H1 (cell line): ENCODE data around the gene CPNE4. TPM values are rescaled to one million over a fixed set of nuclear protein-coding genes. Genes with fewer than 3 reads are reported as not detected.

Source experiments
- NANOG ChIP-seq: IDR thresholded peaks from 2 replicates; pipeline ENCODE4 v1.6.1; 2011; ENCODE audit warnings: low read length, low read depth, mild to moderate bottlenecking, inconsistent platforms; ENCODE audit not compliant: insufficient read depth, poor library complexity, severe bottlenecking
- TAF1 ChIP-seq: IDR thresholded peaks from 2 replicates; pipeline ENCODE4 v1.6.1; 2011; ENCODE audit warnings: mild to moderate bottlenecking, low read depth, low read length
- polyA plus RNA-seq, 7 experiments: library from polyadenylated mRNA; depleted of rRNA in 3 of 7; stranded (reverse) in 5 of 7; unstranded in 2 of 7; fragments of >200 nt in 5 of 7; fragments of 200-250 nt in 2 of 7; gene quantifications; 1 replicate in 5 of 7; 2 replicates in 1 of 7; 4 replicates in 1 of 7; pipeline versions ENCODE4 v1.2.1 to v1.2.3, GENCODE V29; 2011 to 2013; ENCODE audit warnings: missing spikeins in 2 of 7, mixed read lengths in 2 of 7
- total RNA-seq: library from RNA; stranded (reverse); fragmentation: NEBNext Ultra II Directional; extraction: Animal tissue kit (Norgen Biotek cat#: 25700); gene quantifications from 2 replicates; pipeline ENCODE4 v1.2.1, GENCODE V29; 2021

The CPNE4 gene
- total and polyA plus RNA-seq, 2 of the 8 experiments (the other 6 are each of a cell fraction or from before 2014, with no cell fraction given): 0.82 to 3.8 TPM

DNA sequence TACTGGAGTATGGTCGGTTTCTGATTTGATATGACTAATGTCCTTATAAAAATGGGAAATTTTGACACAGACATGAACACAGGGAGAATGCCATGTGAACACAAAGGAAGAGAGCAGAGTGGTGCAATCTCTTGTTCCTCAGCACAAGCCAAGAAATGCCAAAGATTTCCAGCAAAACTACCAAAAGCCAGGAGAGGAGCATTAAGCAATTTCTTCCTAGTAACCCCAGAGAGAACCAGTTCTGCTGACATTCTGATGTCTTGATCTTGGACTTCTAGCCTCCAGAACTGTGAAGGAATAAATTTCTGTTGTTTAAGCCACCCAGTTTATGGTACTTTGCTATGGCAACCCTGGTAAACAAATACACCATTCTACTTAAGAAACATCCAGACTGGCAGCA is 304.2 kb downstream of the CPNE4 start (continued):
- TF ChIP-seq TAF1 (no peak), NANOG (no peak)
